NB4 (cell line): ENCODE data around the gene PDCD6IP.

Experiments used
- CTCF ChIP-seq: IDR thresholded peaks from one replicate; pipeline ENCODE4 v1.5.1; 2012; ENCODE audit warnings: low read depth, low read length
- POLR2A ChIP-seq: IDR thresholded peaks from 2 replicates; pipeline ENCODE4 v1.6.1; 2011; ENCODE audit warnings: mild to moderate bottlenecking; ENCODE audit not compliant: insufficient read length; ENCODE audit errors: extremely low read depth

- TF ChIP-seq CTCF (no peak), POLR2A (no peak)
Observed at GRCh38 chr3:33879540-33879939, 81.1 kb downstream of the PDCD6IP start.
